Measurements from ENCODE around the gene NUDT4. TPM values are rescaled to one million over a fixed set of nuclear protein-coding genes. Genes with fewer than 3 reads are reported as not detected.
A peak's percentile ranks its signal among the peaks of the same experiment; 100 is the strongest.
"Not testable (repeated sequence)": the region's sequence is repeated elsewhere in the genome, so short reads cannot be mapped to it uniquely, and the experiment has no call there.

NUDT4 gene
- total RNA-seq, 1 experiment from 2014 or later: 56.5 TPM

GRCh38 chr12:93376436-93377251 is 1.1 kb upstream of the NUDT4 start:
- ChIA-PET POLR2A (no interaction called here), CTCF (interaction anchor here (0.6 to 1.0 kb wide), 3 partner anchors 92 to 403 kb away, joined by 3 to 4 read pairs (median 3); no protein-coding TSS in a partner anchor)
- H3K27me3 Mint-ChIP-seq (ENCODE audit: low read depth): no peaks in the 10 kb centered on the region
- H3K4me1 Mint-ChIP-seq: peaks cover 59% of the 10 kb centered on the region
- ATAC-seq: peak; percentile 18
- H3K4me3 Mint-ChIP-seq: peak overlapping the region; percentile 77
- DNase-seq (ENCODE audit: low spot score): peak; percentile 22
- no peak for TF ChIP-seq SMAD3 (CRISPR knock-in tag; IDR thresholded peaks at IDR 0.05; ENCODE audit: borderline replicate concordance)
- H3K36me3 Mint-ChIP-seq: no peaks in the 10 kb centered on the region
- H3K9me3 Mint-ChIP-seq: peaks cover 3% of the 10 kb centered on the region; the same call in 1 of the 2 replicates
- H3K27ac Mint-ChIP-seq: peak overlapping the region; percentile 73

- H3K27me3 Mint-ChIP-seq (ENCODE audit: low read depth); POLR2A ChIA-PET; CTCF ChIA-PET; H3K9me3 Mint-ChIP-seq; H3K36me3 Mint-ChIP-seq: not testable (repeated sequence)
- H3K4me1 Mint-ChIP-seq: peaks cover 65% of the 10 kb centered on the region
- H3K27ac Mint-ChIP-seq: peak overlapping the region; percentile 92
- ATAC-seq: peak; percentile 2
- peak; percentile 27 for DNase-seq (ENCODE audit: low spot score)
- TF ChIP-seq ARID4B (CRISPR knock-in tag; IDR thresholded peaks at IDR 0.05; ENCODE audit: borderline replicate concordance) (0 out of 2 replicates have a peak, but pooled peaks have one; percentile 42), ZNF423 (CRISPR knock-in tag; IDR thresholded peaks at IDR 0.05) (0 out of 2 replicates have a peak, but pooled peaks have one; percentile 29)
- peak overlapping the region; percentile 99 for H3K4me3 Mint-ChIP-seq
These were observed 672 bp downstream of the NUDT4 start for GRCh38 chr12:93378196-93378997.

- DNase-seq (ENCODE audit: low spot score) (no peak), ATAC-seq (no peak)
- Mint-ChIP-seq H3K9me3 (no peaks in the 10 kb centered on the region), H3K4me3 (peak overlapping the region; percentile 99), H3K27me3 (ENCODE audit: low read depth) (no peaks in the 10 kb centered on the region), H3K27ac (peak overlapping the region; percentile 92), H3K36me3 (no peaks in the 10 kb centered on the region), H3K4me1 (peaks cover 60% of the 10 kb centered on the region)
- POLR2A ChIA-PET: no interaction called here
- TF ChIP-seq, protein P1, sequence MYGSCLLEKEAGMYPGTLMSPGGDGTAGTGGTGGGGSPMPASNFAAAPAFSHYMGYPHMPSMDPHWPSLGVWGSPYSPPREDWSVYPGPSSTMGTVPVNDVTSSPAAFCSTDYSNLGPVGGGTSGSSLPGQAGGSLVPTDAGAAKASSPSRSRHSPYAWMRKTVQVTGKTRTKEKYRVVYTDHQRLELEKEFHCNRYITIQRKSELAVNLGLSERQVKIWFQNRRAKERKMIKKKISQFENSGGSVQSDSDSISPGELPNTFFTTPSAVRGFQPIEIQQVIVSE (CRISPR knock-in tag; IDR thresholded peaks at IDR 0.05; ENCODE audit: borderline replicate concordance): no peak
- TF ChIP-seq FOXJ3 (CRISPR knock-in tag; IDR thresholded peaks at IDR 0.05; ENCODE audit: borderline replicate concordance) (no peak), NR2C2 (CRISPR knock-in tag; IDR thresholded peaks at IDR 0.05) (no peak), SP1 (CRISPR knock-in tag; conservative IDR thresholded peaks at IDR 0.05) (no peak), ATF3 (CRISPR knock-in tag; conservative IDR thresholded peaks at IDR 0.05) (no peak), ZNF121 (CRISPR knock-in tag; IDR thresholded peaks at IDR 0.05) (no peak), PRRX2 (CRISPR knock-in tag; IDR thresholded peaks at IDR 0.05) (no peak), ZNF423 (CRISPR knock-in tag; IDR thresholded peaks at IDR 0.05) (no peak), NFATC4 (CRISPR knock-in tag; IDR thresholded peaks at IDR 0.05) (no peak), ARID4B (CRISPR knock-in tag; IDR thresholded peaks at IDR 0.05; ENCODE audit: borderline replicate concordance) (no peak)
- TF ChIP-seq, protein P2, sequence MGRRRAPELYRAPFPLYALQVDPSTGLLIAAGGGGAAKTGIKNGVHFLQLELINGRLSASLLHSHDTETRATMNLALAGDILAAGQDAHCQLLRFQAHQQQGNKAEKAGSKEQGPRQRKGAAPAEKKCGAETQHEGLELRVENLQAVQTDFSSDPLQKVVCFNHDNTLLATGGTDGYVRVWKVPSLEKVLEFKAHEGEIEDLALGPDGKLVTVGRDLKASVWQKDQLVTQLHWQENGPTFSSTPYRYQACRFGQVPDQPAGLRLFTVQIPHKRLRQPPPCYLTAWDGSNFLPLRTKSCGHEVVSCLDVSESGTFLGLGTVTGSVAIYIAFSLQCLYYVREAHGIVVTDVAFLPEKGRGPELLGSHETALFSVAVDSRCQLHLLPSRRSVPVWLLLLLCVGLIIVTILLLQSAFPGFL (CRISPR knock-in tag; IDR thresholded peaks at IDR 0.05; ENCODE audit: borderline replicate concordance): no peak
- TF ChIP-seq, protein P3, sequence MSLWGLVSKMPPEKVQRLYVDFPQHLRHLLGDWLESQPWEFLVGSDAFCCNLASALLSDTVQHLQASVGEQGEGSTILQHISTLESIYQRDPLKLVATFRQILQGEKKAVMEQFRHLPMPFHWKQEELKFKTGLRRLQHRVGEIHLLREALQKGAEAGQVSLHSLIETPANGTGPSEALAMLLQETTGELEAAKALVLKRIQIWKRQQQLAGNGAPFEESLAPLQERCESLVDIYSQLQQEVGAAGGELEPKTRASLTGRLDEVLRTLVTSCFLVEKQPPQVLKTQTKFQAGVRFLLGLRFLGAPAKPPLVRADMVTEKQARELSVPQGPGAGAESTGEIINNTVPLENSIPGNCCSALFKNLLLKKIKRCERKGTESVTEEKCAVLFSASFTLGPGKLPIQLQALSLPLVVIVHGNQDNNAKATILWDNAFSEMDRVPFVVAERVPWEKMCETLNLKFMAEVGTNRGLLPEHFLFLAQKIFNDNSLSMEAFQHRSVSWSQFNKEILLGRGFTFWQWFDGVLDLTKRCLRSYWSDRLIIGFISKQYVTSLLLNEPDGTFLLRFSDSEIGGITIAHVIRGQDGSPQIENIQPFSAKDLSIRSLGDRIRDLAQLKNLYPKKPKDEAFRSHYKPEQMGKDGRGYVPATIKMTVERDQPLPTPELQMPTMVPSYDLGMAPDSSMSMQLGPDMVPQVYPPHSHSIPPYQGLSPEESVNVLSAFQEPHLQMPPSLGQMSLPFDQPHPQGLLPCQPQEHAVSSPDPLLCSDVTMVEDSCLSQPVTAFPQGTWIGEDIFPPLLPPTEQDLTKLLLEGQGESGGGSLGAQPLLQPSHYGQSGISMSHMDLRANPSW (CRISPR knock-in tag; conservative IDR thresholded peaks at IDR 0.05; ENCODE audit: low read depth): no peak
- CTCF ChIA-PET: no interaction called here
These were observed 1.2 kb downstream of the NUDT4 start for GRCh38 chr12:93378998-93379325.
